MM.1S (cell line): ENCODE results near the gene SPOCD1.

ENCODE experiments used
- DNase-seq: peaks from one replicate; pipeline ENCODE4 v3.0.0-alpha.2; 2015
- H2AFZ ChIP-seq: fragments of 300-600 bp; sonication (generic); 2 replicates; pipeline ENCODE4 v1.6.0; 2016; ENCODE audit warnings: antibody characterized with exemption, low read length
- H3F3A ChIP-seq: fragments of 300-600 bp; sonication (generic); 2 replicates; pipeline ENCODE4 v1.6.1; 2016; ENCODE audit warnings: mild to moderate bottlenecking, antibody characterized with exemption, low read length, moderate library complexity, mixed read lengths; ENCODE audit not compliant: insufficient read depth
- H3K27ac ChIP-seq: fragments of 300-600 bp; sonication (generic); 2 replicates; pipeline ENCODE4 v1.5.1; 2016; ENCODE audit warnings: mild to moderate bottlenecking, low read length
- H3K27me3 ChIP-seq: fragments of 300-600 bp; sonication (generic); replicated peaks from 2 replicates; pipeline ENCODE4 v1.6.0; 2016; ENCODE audit warnings: low read length; ENCODE audit not compliant: insufficient read depth
- H3K36me3 ChIP-seq: fragments of 300-600 bp; sonication (generic); replicated peaks from 2 replicates; pipeline ENCODE4 v1.6.1; 2016; ENCODE audit warnings: mild to moderate bottlenecking, low read length, mixed read lengths; ENCODE audit not compliant: insufficient read depth
- H3K4me1 ChIP-seq: fragments of 300-600 bp; sonication (generic); 2 replicates; pipeline ENCODE4 v1.6.1; 2016; ENCODE audit warnings: low read length, mixed read lengths
- H3K4me2 ChIP-seq: fragments of 300-600 bp; sonication (generic); 2 replicates; pipeline ENCODE4 v1.6.0; 2016; ENCODE audit warnings: low read depth, low read length
- H3K4me3 ChIP-seq: fragments of 300-600 bp; sonication (generic); 2 replicates; pipeline ENCODE4 v1.5.1; 2016; ENCODE audit warnings: low read length, mixed read lengths
- H3K79me2 ChIP-seq: fragments of 300-600 bp; sonication (generic); 2 replicates; pipeline ENCODE4 v1.6.1; 2016; ENCODE audit warnings: mixed run types, low read length, mixed read lengths
- H3K9ac ChIP-seq: fragments of 300-600 bp; sonication (generic); 2 replicates; pipeline ENCODE4 v1.6.1; 2016; ENCODE audit warnings: low read length, mixed read lengths
- H3K9me2 ChIP-seq: fragments of 300-600 bp; sonication (generic); replicated peaks from 2 replicates; pipeline ENCODE4 v1.6.1; 2016; ENCODE audit warnings: mild to moderate bottlenecking, low read length, mixed read lengths; ENCODE audit not compliant: insufficient read depth
- H3K9me3 ChIP-seq: fragments of 300-600 bp; sonication (generic); replicated peaks from 2 replicates; pipeline ENCODE4 v1.6.1; 2016; ENCODE audit warnings: mild to moderate bottlenecking, low read length, mixed read lengths; ENCODE audit not compliant: insufficient read depth
- H4K20me1 ChIP-seq: fragments of 300-600 bp; sonication (generic); 2 replicates; pipeline ENCODE4 v1.6.1; 2016; ENCODE audit warnings: mild to moderate bottlenecking, low read length, moderate library complexity, mixed read lengths; ENCODE audit not compliant: insufficient read depth
- CTCF ChIP-seq: fragments of 300-600 bp; sonication (generic); IDR thresholded peaks from 2 replicates; pipeline ENCODE4 v1.5.1; 2016; ENCODE audit warnings: antibody characterized with exemption, low read length, mixed read lengths
- EZH2 ChIP-seq: fragments of 300-600 bp; sonication (generic); optimal IDR thresholded peaks from 2 replicates; pipeline ENCODE3; 2017; ENCODE audit warnings: low read depth, mild to moderate bottlenecking, antibody characterized with exemption, low read length, mixed read lengths
- EZH2phosphoT487 ChIP-seq: fragments of 300-600 bp; sonication (generic); IDR thresholded peaks from 2 replicates; pipeline ENCODE4 v1.6.1; 2018; ENCODE audit warnings: antibody characterized with exemption, low read length

The SPOCD1 gene

GRCh38 chr1:31775210-31775999 is 40.4 kb downstream of the SPOCD1 start:
- no peak overlapping the region for H3K9ac ChIP-seq
- no peaks in the 10 kb centered on the region for H3K9me2 ChIP-seq
- peaks cover 65% of the 10 kb centered on the region for H3K27me3 ChIP-seq
- TF ChIP-seq CTCF = no peak
- H3K4me1 ChIP-seq = no peaks in the 10 kb centered on the region
- no peaks in the 10 kb centered on the region for H3K36me3 ChIP-seq
- no peak overlapping the region for H2AFZ ChIP-seq
- no peak overlapping the region for H3K27ac ChIP-seq
- no peaks in the 10 kb centered on the region for H3K79me2 ChIP-seq
- no peaks in the 10 kb centered on the region for H3K9me3 ChIP-seq
- no peak overlapping the region for H3K4me3 ChIP-seq
- H4K20me1 ChIP-seq = no peaks in the 10 kb centered on the region
- H3F3A ChIP-seq = no peaks in the 10 kb centered on the region
- DNase-seq = no peak
- no peak overlapping the region for H3K4me2 ChIP-seq

GRCh38 chr1:31774495-31774894 is 41.3 kb downstream of the SPOCD1 start:
- no peak for TF ChIP-seq CTCF
- no peak for TF ChIP-seq EZH2
- no peak for TF ChIP-seq EZH2phosphoT487

GRCh38 chr1:31773861-31774260 is 42.0 kb downstream of the SPOCD1 start:
- Histone ChIP-seq H3K79me2 (no peaks in the 10 kb centered on the region), H3K9me3 (no peaks in the 10 kb centered on the region), H3K27ac (no peak overlapping the region), H3K27me3 (peaks cover 70% of the 10 kb centered on the region), H3K9me2 (no peaks in the 10 kb centered on the region), H3K9ac (no peak overlapping the region), H2AFZ (no peak overlapping the region), H4K20me1 (no peaks in the 10 kb centered on the region), H3K4me1 (no peaks in the 10 kb centered on the region), H3K4me2 (no peak overlapping the region), H3F3A (no peaks in the 10 kb centered on the region), H3K36me3 (no peaks in the 10 kb centered on the region), H3K4me3 (no peak overlapping the region)
- DNase-seq = no peak
- TF ChIP-seq CTCF (no peak), EZH2 (no peak), EZH2phosphoT487 (no peak)

More at GRCh38 chr1:31774495-31774894, 41.3 kb downstream of the SPOCD1 start:
- H3K4me3 ChIP-seq = no peak overlapping the region
- no peaks in the 10 kb centered on the region for H3K9me2 ChIP-seq
- no peak overlapping the region for H3K9ac ChIP-seq
- H3K9me3 ChIP-seq = no peaks in the 10 kb centered on the region
- H3K4me1 ChIP-seq = no peaks in the 10 kb centered on the region
- no peaks in the 10 kb centered on the region for H3K79me2 ChIP-seq
- no peak overlapping the region for H3K4me2 ChIP-seq
- DNase-seq = no peak
- H4K20me1 ChIP-seq = no peaks in the 10 kb centered on the region
- no peak overlapping the region for H2AFZ ChIP-seq
- H3K36me3 ChIP-seq = no peaks in the 10 kb centered on the region
- no peaks in the 10 kb centered on the region for H3F3A ChIP-seq
- peaks cover 65% of the 10 kb centered on the region for H3K27me3 ChIP-seq
- H3K27ac ChIP-seq = no peak overlapping the region
